ENCODE measurements around the gene NCKAP1.

NCKAP1 gene

GRCh38 chr2:182949052-182949451 is 89.2 kb downstream of the NCKAP1 start:
- DNase-seq (ENCODE audit: low spot score): no peak

- DNase-seq (ENCODE audit: low spot score): no peak
Observed at GRCh38 chr2:182946958-182947369, 91.3 kb downstream of the NCKAP1 start.

- no peak for DNase-seq (ENCODE audit: low spot score)
Observed at GRCh38 chr2:182943339-182943738, 94.9 kb downstream of the NCKAP1 start.

- no peak for DNase-seq (ENCODE audit: low spot score)
Observed at GRCh38 chr2:182942756-182943155, 95.5 kb downstream of the NCKAP1 start.

- DNase-seq (ENCODE audit: low spot score): no peak
Observed at GRCh38 chr2:182941919-182942318, 96.3 kb downstream of the NCKAP1 start.

- DNase-seq (ENCODE audit: low spot score): no peak
Observed at GRCh38 chr2:182941121-182941722, 97.0 kb downstream of the NCKAP1 start.

GRCh38 chr2:182937870-182938269 is 100.4 kb downstream of the NCKAP1 start:
- no peak for DNase-seq (ENCODE audit: low spot score)

GRCh38 chr2:182933629-182934028 is 104.6 kb downstream of the NCKAP1 start:
- no peak for DNase-seq (ENCODE audit: low spot score)

GRCh38 chr2:182929972-182930371 is 108.3 kb downstream of the NCKAP1 start:
- no peak for DNase-seq (ENCODE audit: low spot score)

GRCh38 chr2:182924306-182924705 is 114.0 kb downstream of the NCKAP1 start:
- DNase-seq (ENCODE audit: low spot score): no peak

- DNase-seq (ENCODE audit: low spot score): no peak
Observed at GRCh38 chr2:182921234-182921633, 117.0 kb downstream of the NCKAP1 start.

- DNase-seq (ENCODE audit: low spot score): no peak
Observed at GRCh38 chr2:182920631-182921056, 117.6 kb downstream of the NCKAP1 start.

GRCh38 chr2:182920089-182920488 is 118.2 kb downstream of the NCKAP1 start:
- DNase-seq (ENCODE audit: low spot score): no peak

GRCh38 chr2:182918961-182919652 is 119.2 kb downstream of the NCKAP1 start:
- DNase-seq (ENCODE audit: low spot score): no peak

- DNase-seq (ENCODE audit: low spot score): no peak
Observed at GRCh38 chr2:182917924-182918323, 120.3 kb downstream of the NCKAP1 start.

GRCh38 chr2:182916417-182916816 is 121.8 kb downstream of the NCKAP1 start:
- no peak for DNase-seq (ENCODE audit: low spot score)

GRCh38 chr2:182915369-182916326 is 122.6 kb downstream of the NCKAP1 start:
- DNase-seq (ENCODE audit: low spot score): no peak

GRCh38 chr2:182914852-182915251 is 123.4 kb downstream of the NCKAP1 start:
- DNase-seq (ENCODE audit: low spot score): no peak

GRCh38 chr2:182913064-182913463 is 125.2 kb downstream of the NCKAP1 start:
- DNase-seq (ENCODE audit: low spot score): no peak

GRCh38 chr2:182912518-182912915 is 125.7 kb downstream of the NCKAP1 start:
- DNase-seq (ENCODE audit: low spot score): no peak

GRCh38 chr2:182911813-182912517 is 126.3 kb downstream of the NCKAP1 start:
- DNase-seq (ENCODE audit: low spot score): no peak

GRCh38 chr2:182910965-182911364 is 127.3 kb downstream of the NCKAP1 start:
- no peak for DNase-seq (ENCODE audit: low spot score)

Measured in HuH-7 (cell line).